ENCODE measurements around the gene SLC40A1.

SLC40A1 gene

GRCh38 chr2:189551808-189552207, 28.8 kb downstream of the SLC40A1 start:
- no peak overlapping the region for H4K91ac ChIP-seq (ENCODE audit: low read length)
- H3K36me3 ChIP-seq (ENCODE audit: control insufficient read depth in 1 of 2, insufficient read depth in 2 of 2, low read depth in 1 of 2, low read length in 2 of 2), result no peaks in the 10 kb centered on the region
- no peak overlapping the region for H4K8ac ChIP-seq (ENCODE audit: low read length)
- no peaks in the 10 kb centered on the region for H3K79me1 ChIP-seq (replicated peaks; ENCODE audit: low read length, poor library complexity, severe bottlenecking)
- no peak overlapping the region for H2BK120ac ChIP-seq (ENCODE audit: low read depth, low read length)
- no peak for DNase-seq
- peak overlapping the region; percentile 53 for H3K9ac ChIP-seq (ENCODE audit: low read length)
- H3K4me2 ChIP-seq (ENCODE audit: low read length, poor library complexity, severe bottlenecking), result no peak overlapping the region
- no peak overlapping the region for H3K23ac ChIP-seq (ENCODE audit: low read length in 2 of 2)
- no peaks in the 10 kb centered on the region for H3K9me3 ChIP-seq (ENCODE audit: control insufficient read depth, low read length)
- H3K27me3 ChIP-seq (ENCODE audit: control insufficient read depth in 1 of 2, insufficient read depth in 1 of 2, low read length in 2 of 2), result no peaks in the 10 kb centered on the region
- H3K14ac ChIP-seq (ENCODE audit: low read length in 2 of 2), result no peak overlapping the region
- H3K18ac ChIP-seq (ENCODE audit: low read depth in 1 of 2, low read length in 2 of 2), result no peak overlapping the region
- no peak overlapping the region for H3K27ac ChIP-seq (ENCODE audit: low read length, poor library complexity, severe bottlenecking)
- H3K4me3 ChIP-seq (ENCODE audit: insufficient read depth in 1 of 2, low read depth in 1 of 2, low read length in 2 of 2), result no peak overlapping the region
- H2BK12ac ChIP-seq (ENCODE audit: low read length in 2 of 2), result no peak overlapping the region
- no peak overlapping the region for H2BK5ac ChIP-seq (ENCODE audit: low read depth, low read length, poor library complexity, severe bottlenecking)
- no peak overlapping the region for H2AFZ ChIP-seq (ENCODE audit: low read depth, low read length)
- no peak overlapping the region for H2BK15ac ChIP-seq (ENCODE audit: low read depth, poor library complexity, severe bottlenecking)
- no peak overlapping the region for H2AK5ac ChIP-seq (ENCODE audit: low read length, severe bottlenecking)
- peaks cover 1% of the 10 kb centered on the region for H3K4me1 ChIP-seq (ENCODE audit: control insufficient read depth, insufficient read depth, low read depth, low read length)
- H3K4ac ChIP-seq (ENCODE audit: low read depth in 1 of 2, low read length in 2 of 2), result no peak overlapping the region

- no peak overlapping the region for H2BK120ac ChIP-seq (ENCODE audit: low read depth, low read length)
- H3K27me3 ChIP-seq (ENCODE audit: control insufficient read depth in 1 of 2, insufficient read depth in 1 of 2, low read length in 2 of 2), result no peaks in the 10 kb centered on the region
- H2BK5ac ChIP-seq (ENCODE audit: low read depth, low read length, poor library complexity, severe bottlenecking), result no peak overlapping the region
- H4K8ac ChIP-seq (ENCODE audit: low read length), result no peak overlapping the region
- no peak overlapping the region for H2BK15ac ChIP-seq (ENCODE audit: low read depth, poor library complexity, severe bottlenecking)
- peak overlapping the region; percentile 45 for H3K9ac ChIP-seq (ENCODE audit: low read length)
- no CpG with 5 or more reads among the region's 2 CpGs for WGBS
- H2BK12ac ChIP-seq (ENCODE audit: low read length in 2 of 2), result no peak overlapping the region
- peaks cover 1% of the 10 kb centered on the region for H3K4me1 ChIP-seq (ENCODE audit: control insufficient read depth, insufficient read depth, low read depth, low read length)
- no peak overlapping the region for H3K27ac ChIP-seq (ENCODE audit: low read length, poor library complexity, severe bottlenecking)
- H2AK5ac ChIP-seq (ENCODE audit: low read length, severe bottlenecking), result no peak overlapping the region
- no peak overlapping the region for H3K4ac ChIP-seq (ENCODE audit: low read depth in 1 of 2, low read length in 2 of 2)
- no peak overlapping the region for H3K4me3 ChIP-seq (ENCODE audit: insufficient read depth in 1 of 2, low read depth in 1 of 2, low read length in 2 of 2)
- DNase-seq, result no peak
- no peaks in the 10 kb centered on the region for H3K9me3 ChIP-seq (ENCODE audit: control insufficient read depth, low read length)
- H3K14ac ChIP-seq (ENCODE audit: low read length in 2 of 2), result no peak overlapping the region
- no peak overlapping the region for H3K23ac ChIP-seq (ENCODE audit: low read length in 2 of 2)
- no peak overlapping the region for H4K91ac ChIP-seq (ENCODE audit: low read length)
- no peaks in the 10 kb centered on the region for H3K36me3 ChIP-seq (ENCODE audit: control insufficient read depth in 1 of 2, insufficient read depth in 2 of 2, low read depth in 1 of 2, low read length in 2 of 2)
- H3K18ac ChIP-seq (ENCODE audit: low read depth in 1 of 2, low read length in 2 of 2), result no peak overlapping the region
- H2AFZ ChIP-seq (ENCODE audit: low read depth, low read length), result no peak overlapping the region
- H3K79me1 ChIP-seq (replicated peaks; ENCODE audit: low read length, poor library complexity, severe bottlenecking), result no peaks in the 10 kb centered on the region
- no peak overlapping the region for H3K4me2 ChIP-seq (ENCODE audit: low read length, poor library complexity, severe bottlenecking)
These were observed 31.1 kb downstream of the SLC40A1 start for GRCh38 chr2:189549449-189549832.

GRCh38 chr2:189548666-189549448, 31.7 kb downstream of the SLC40A1 start:
- Histone ChIP-seq H2AFZ (ENCODE audit: low read depth, low read length) (no peak overlapping the region), H3K4me3 (ENCODE audit: insufficient read depth in 1 of 2, low read depth in 1 of 2, low read length in 2 of 2) (no peak overlapping the region), H3K9ac (ENCODE audit: low read length) (peak overlapping the region; percentile 45), H3K4ac (ENCODE audit: low read depth in 1 of 2, low read length in 2 of 2) (no peak overlapping the region), H2AK5ac (ENCODE audit: low read length, severe bottlenecking) (no peak overlapping the region), H3K27me3 (ENCODE audit: control insufficient read depth in 1 of 2, insufficient read depth in 1 of 2, low read length in 2 of 2) (no peaks in the 10 kb centered on the region), H2BK120ac (ENCODE audit: low read depth, low read length) (no peak overlapping the region), H3K36me3 (ENCODE audit: control insufficient read depth in 1 of 2, insufficient read depth in 2 of 2, low read depth in 1 of 2, low read length in 2 of 2) (no peaks in the 10 kb centered on the region), H3K4me1 (ENCODE audit: control insufficient read depth, insufficient read depth, low read depth, low read length) (no peaks in the 10 kb centered on the region), H3K18ac (ENCODE audit: low read depth in 1 of 2, low read length in 2 of 2) (no peak overlapping the region), H3K79me1 (replicated peaks; ENCODE audit: low read length, poor library complexity, severe bottlenecking) (no peaks in the 10 kb centered on the region), H2BK15ac (ENCODE audit: low read depth, poor library complexity, severe bottlenecking) (no peak overlapping the region), H2BK12ac (ENCODE audit: low read length in 2 of 2) (no peak overlapping the region), H3K9me3 (ENCODE audit: control insufficient read depth, low read length) (no peaks in the 10 kb centered on the region), H3K23ac (ENCODE audit: low read length in 2 of 2) (no peak overlapping the region), H2BK5ac (ENCODE audit: low read depth, low read length, poor library complexity, severe bottlenecking) (no peak overlapping the region), H3K14ac (ENCODE audit: low read length in 2 of 2) (no peak overlapping the region), H4K91ac (ENCODE audit: low read length) (no peak overlapping the region), H3K4me2 (ENCODE audit: low read length, poor library complexity, severe bottlenecking) (no peak overlapping the region), H3K27ac (ENCODE audit: low read length, poor library complexity, severe bottlenecking) (no peak overlapping the region), H4K8ac (ENCODE audit: low read length) (peak overlapping the region; percentile 28)
- 89% methylated on average over 1 of the region's 2 CpGs for WGBS
- peak; percentile 39 for DNase-seq

- no peaks in the 10 kb centered on the region for H3K27me3 ChIP-seq (ENCODE audit: control insufficient read depth in 1 of 2, insufficient read depth in 1 of 2, low read length in 2 of 2)
- no peak overlapping the region for H2AK5ac ChIP-seq (ENCODE audit: low read length, severe bottlenecking)
- no peak overlapping the region for H3K18ac ChIP-seq (ENCODE audit: low read depth in 1 of 2, low read length in 2 of 2)
- no peak overlapping the region for H3K14ac ChIP-seq (ENCODE audit: low read length in 2 of 2)
- no peak overlapping the region for H2BK5ac ChIP-seq (ENCODE audit: low read depth, low read length, poor library complexity, severe bottlenecking)
- no peaks in the 10 kb centered on the region for H3K36me3 ChIP-seq (ENCODE audit: control insufficient read depth in 1 of 2, insufficient read depth in 2 of 2, low read depth in 1 of 2, low read length in 2 of 2)
- no peak for DNase-seq
- H4K91ac ChIP-seq (ENCODE audit: low read length), result no peak overlapping the region
- no peak overlapping the region for H3K27ac ChIP-seq (ENCODE audit: low read length, poor library complexity, severe bottlenecking)
- no peaks in the 10 kb centered on the region for H3K79me1 ChIP-seq (replicated peaks; ENCODE audit: low read length, poor library complexity, severe bottlenecking)
- H3K4me2 ChIP-seq (ENCODE audit: low read length, poor library complexity, severe bottlenecking), result no peak overlapping the region
- H3K9ac ChIP-seq (ENCODE audit: low read length), result peak overlapping the region; percentile 18
- H2BK12ac ChIP-seq (ENCODE audit: low read length in 2 of 2), result no peak overlapping the region
- H3K4me1 ChIP-seq (ENCODE audit: control insufficient read depth, insufficient read depth, low read depth, low read length), result no peaks in the 10 kb centered on the region
- no peak overlapping the region for H3K4ac ChIP-seq (ENCODE audit: low read depth in 1 of 2, low read length in 2 of 2)
- 89% methylated on average over 1 of the region's 1 CpG for WGBS
- H3K9me3 ChIP-seq (ENCODE audit: control insufficient read depth, low read length), result no peaks in the 10 kb centered on the region
- no peak overlapping the region for H4K8ac ChIP-seq (ENCODE audit: low read length)
- H2BK15ac ChIP-seq (ENCODE audit: low read depth, poor library complexity, severe bottlenecking), result no peak overlapping the region
- H3K4me3 ChIP-seq (ENCODE audit: insufficient read depth in 1 of 2, low read depth in 1 of 2, low read length in 2 of 2), result no peak overlapping the region
- H3K23ac ChIP-seq (ENCODE audit: low read length in 2 of 2), result no peak overlapping the region
- H2BK120ac ChIP-seq (ENCODE audit: low read depth, low read length), result no peak overlapping the region
- H2AFZ ChIP-seq (ENCODE audit: low read depth, low read length), result no peak overlapping the region
These were observed 35.2 kb downstream of the SLC40A1 start for GRCh38 chr2:189545418-189545817.
